HepG2 (cell line): ENCODE results near the gene SIX5. TPM values are rescaled to one million over a fixed set of nuclear protein-coding genes. Genes with fewer than 3 reads are reported as not detected.
A peak's percentile ranks its signal among the peaks of the same experiment; 100 is the strongest.

Experiments used
- AGO1 ChIP-seq: fragments of 200-400 bp; formaldehyde crosslinking; IDR thresholded peaks from 2 replicates; pipeline ENCODE4 v1.6.1; 2017; ENCODE audit warnings: mild to moderate bottlenecking, low read depth, low read length, moderate library complexity; ENCODE audit not compliant: poor library complexity, severe bottlenecking
- ASH2L ChIP-seq: fragments of 300-600, 200-600 bp; sonication (generic); IDR thresholded peaks from 2 replicates; pipeline ENCODE4 v1.7.0; 2017; ENCODE audit warnings: low read depth, mild to moderate bottlenecking, moderate library complexity, mixed read lengths, low read length; ENCODE audit not compliant: insufficient read length
- BRCA1 ChIP-seq: sonication (generic); formaldehyde crosslinking; IDR thresholded peaks from 2 replicates; pipeline ENCODE4 v1.4.0; 2020; ENCODE audit warnings: missing genetic modification reagents
- DNMT1 ChIP-seq: sonication (generic); formaldehyde crosslinking; IDR thresholded peaks from 2 replicates; pipeline ENCODE4 v1.5.1; 2020; ENCODE audit warnings: mild to moderate bottlenecking, missing genetic modification reagents
- ELF3 ChIP-seq: IDR thresholded peaks from 2 replicates; pipeline ENCODE4 v1.6.1; 2016; ENCODE audit warnings: missing genetic modification reagents, missing compliant biosample characterization
- FOXA3 ChIP-seq: IDR thresholded peaks from 2 replicates; pipeline ENCODE4 v1.6.1; 2016; ENCODE audit warnings: missing genetic modification reagents, missing compliant biosample characterization
- GLI4 ChIP-seq: sonication (generic); formaldehyde crosslinking; IDR thresholded peaks from 2 replicates; pipeline ENCODE4 v1.5.1; 2020; ENCODE audit warnings: missing genetic modification reagents, mild to moderate bottlenecking, moderate library complexity, borderline replicate concordance
- KLF16 ChIP-seq, 2 experiments: sonication (generic) in 1 of 2; formaldehyde crosslinking in 1 of 2; IDR thresholded peaks; 2 replicates each; pipeline versions ENCODE4 v1.6.1 to v1.8.0; 2016 to 2023; ENCODE audit warnings: missing genetic modification reagents in 2 of 2, missing compliant biosample characterization in 1 of 2
- NFE2L2 ChIP-seq: fragments of 150-350 bp; IDR thresholded peaks from 2 replicates; pipeline ENCODE4 v1.6.1; 2014; ENCODE audit warnings: low read length
- POLR2AphosphoS2 ChIP-seq: IDR thresholded peaks from 2 replicates; pipeline ENCODE4 v1.6.1; 2011; ENCODE audit warnings: low read depth, low read length, improper control_type of control experiment
- SKI ChIP-seq: fragments of 450-650 bp; IDR thresholded peaks from one replicate; pipeline ENCODE4 v1.6.1; 2018; ENCODE audit warnings: mild to moderate bottlenecking; ENCODE audit not compliant: partially characterized antibody
- TOPORS ChIP-seq: sonication (generic); formaldehyde crosslinking; IDR thresholded peaks from 2 replicates; pipeline ENCODE4 v1.8.0; 2023; ENCODE audit warnings: mild to moderate bottlenecking, missing genetic modification reagents
- ZBTB42 ChIP-seq: sonication (generic); formaldehyde crosslinking; IDR thresholded peaks from 2 replicates; pipeline ENCODE4 v1.5.0; 2020; ENCODE audit warnings: mild to moderate bottlenecking, missing genetic modification reagents
- ZFP36 ChIP-seq: fragments of 150-350 bp; IDR thresholded peaks from 2 replicates; pipeline ENCODE4 v1.6.1; 2018; ENCODE audit warnings: borderline replicate concordance, low read length, low read depth; ENCODE audit not compliant: partially characterized antibody
- ZNF253 ChIP-seq: sonication (generic); formaldehyde crosslinking; IDR thresholded peaks from 2 replicates; pipeline ENCODE4 v1.8.0; 2022; ENCODE audit warnings: mild to moderate bottlenecking, missing genetic modification reagents, borderline replicate concordance
- ZNF430 ChIP-seq: sonication (generic); formaldehyde crosslinking; IDR thresholded peaks from 2 replicates; pipeline ENCODE4 v1.9.0; 2021; ENCODE audit warnings: mild to moderate bottlenecking, missing genetic modification reagents
- ZNF570 ChIP-seq: sonication (generic); formaldehyde crosslinking; IDR thresholded peaks from 2 replicates; pipeline ENCODE4 v1.4.0; 2020; ENCODE audit warnings: mild to moderate bottlenecking, missing genetic modification reagents, borderline replicate concordance
- ZNF816 ChIP-seq: sonication (generic); formaldehyde crosslinking; IDR thresholded peaks from 2 replicates; pipeline ENCODE4 v1.8.0; 2022; ENCODE audit warnings: missing genetic modification reagents, mild to moderate bottlenecking, borderline replicate concordance
- polyA plus RNA-seq, 8 experiments: library from polyadenylated mRNA; depleted of rRNA in 3 of 8; stranded (reverse) in 7 of 8; unstranded in 1 of 8; fragments of >200 nt; fragmentation: Illumina TruSeq in 4 of 8; extraction: Trizol in 4 of 8; gene quantifications; 2 replicates each; pipeline versions ENCODE4 v1.2.1 to v1.2.3, GENCODE V29; 2011 to 2016; ENCODE audit warnings: low read depth in 4 of 8, missing spikeins in 1 of 8, mixed read lengths in 1 of 8; ENCODE audit not compliant: insufficient read depth in 1 of 8
- total RNA-seq, 5 experiments: library from RNA; depleted of rRNA; stranded (reverse); fragments of >200 nt; fragmentation: Illumina TruSeq; extraction: Trizol; gene quantifications; 2 replicates each; pipeline ENCODE4 v1.2.3, GENCODE V29; 2016; ENCODE audit warnings: low read depth in 1 of 5
- TF ChIP-seq, protein P1 (sequence below): sonication (generic); formaldehyde crosslinking; conservative IDR thresholded peaks from 2 replicates; pipeline ENCODE4 v1.4.0; 2020; ENCODE audit warnings: missing genetic modification reagents
- TF ChIP-seq, protein P2 (sequence below): sonication (generic); formaldehyde crosslinking; IDR thresholded peaks from 2 replicates; pipeline ENCODE4 v1.8.0; 2022; ENCODE audit warnings: missing genetic modification reagents, mild to moderate bottlenecking, inconsistent platforms, borderline replicate concordance
- TF ChIP-seq, protein P3 (sequence below): IDR thresholded peaks from 2 replicates; pipeline ENCODE4 v1.6.1; 2016; ENCODE audit warnings: missing biosample characterization, missing genetic modification reagents, low read depth
- TF ChIP-seq, protein P4 (sequence below): sonication (generic); formaldehyde crosslinking; IDR thresholded peaks from 2 replicates; pipeline ENCODE4 v1.4.0; 2020; ENCODE audit warnings: missing genetic modification reagents
- TF ChIP-seq, protein P5 (sequence below): IDR thresholded peaks from 2 replicates; pipeline ENCODE4 v1.6.1; 2016; ENCODE audit warnings: mild to moderate bottlenecking, missing biosample characterization, missing genetic modification reagents

SIX5 gene
- total and polyA plus RNA-seq, 2 of the 13 experiments (the other 11 are each of a cell fraction or from before 2014, with no cell fraction given): 7.7 to 10.5 TPM

GRCh38 chr19:45767881-45768654, 984 bp downstream of the SIX5 start (continued):
- TF ChIP-seq, protein P1, sequence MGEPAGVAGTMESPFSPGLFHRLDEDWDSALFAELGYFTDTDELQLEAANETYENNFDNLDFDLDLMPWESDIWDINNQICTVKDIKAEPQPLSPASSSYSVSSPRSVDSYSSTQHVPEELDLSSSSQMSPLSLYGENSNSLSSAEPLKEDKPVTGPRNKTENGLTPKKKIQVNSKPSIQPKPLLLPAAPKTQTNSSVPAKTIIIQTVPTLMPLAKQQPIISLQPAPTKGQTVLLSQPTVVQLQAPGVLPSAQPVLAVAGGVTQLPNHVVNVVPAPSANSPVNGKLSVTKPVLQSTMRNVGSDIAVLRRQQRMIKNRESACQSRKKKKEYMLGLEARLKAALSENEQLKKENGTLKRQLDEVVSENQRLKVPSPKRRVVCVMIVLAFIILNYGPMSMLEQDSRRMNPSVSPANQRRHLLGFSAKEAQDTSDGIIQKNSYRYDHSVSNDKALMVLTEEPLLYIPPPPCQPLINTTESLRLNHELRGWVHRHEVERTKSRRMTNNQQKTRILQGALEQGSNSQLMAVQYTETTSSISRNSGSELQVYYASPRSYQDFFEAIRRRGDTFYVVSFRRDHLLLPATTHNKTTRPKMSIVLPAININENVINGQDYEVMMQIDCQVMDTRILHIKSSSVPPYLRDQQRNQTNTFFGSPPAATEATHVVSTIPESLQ (CRISPR knock-in tag): no peak
- TF ChIP-seq, protein P2, sequence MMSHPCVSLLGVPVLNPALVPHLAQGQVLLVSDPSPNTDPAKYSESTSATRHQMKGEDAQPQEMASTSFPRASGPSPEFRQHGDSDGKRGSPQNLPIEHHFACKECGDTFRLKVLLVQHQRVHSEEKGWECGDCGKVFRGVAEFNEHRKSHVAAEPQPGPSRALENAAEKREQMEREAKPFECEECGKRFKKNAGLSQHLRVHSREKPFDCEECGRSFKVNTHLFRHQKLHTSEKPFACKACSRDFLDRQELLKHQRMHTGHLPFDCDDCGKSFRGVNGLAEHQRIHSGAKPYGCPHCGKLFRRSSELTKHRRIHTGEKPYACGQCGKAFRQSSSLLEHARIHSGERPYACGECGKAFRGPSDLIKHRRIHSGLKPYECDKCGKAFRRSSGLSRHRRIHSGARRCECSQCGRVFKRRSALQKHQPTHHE (CRISPR knock-in tag): no peak
- TF ChIP-seq POLR2AphosphoS2: no peak
- TF ChIP-seq TOPORS (CRISPR knock-in tag): no peak
- TF ChIP-seq, protein P3, sequence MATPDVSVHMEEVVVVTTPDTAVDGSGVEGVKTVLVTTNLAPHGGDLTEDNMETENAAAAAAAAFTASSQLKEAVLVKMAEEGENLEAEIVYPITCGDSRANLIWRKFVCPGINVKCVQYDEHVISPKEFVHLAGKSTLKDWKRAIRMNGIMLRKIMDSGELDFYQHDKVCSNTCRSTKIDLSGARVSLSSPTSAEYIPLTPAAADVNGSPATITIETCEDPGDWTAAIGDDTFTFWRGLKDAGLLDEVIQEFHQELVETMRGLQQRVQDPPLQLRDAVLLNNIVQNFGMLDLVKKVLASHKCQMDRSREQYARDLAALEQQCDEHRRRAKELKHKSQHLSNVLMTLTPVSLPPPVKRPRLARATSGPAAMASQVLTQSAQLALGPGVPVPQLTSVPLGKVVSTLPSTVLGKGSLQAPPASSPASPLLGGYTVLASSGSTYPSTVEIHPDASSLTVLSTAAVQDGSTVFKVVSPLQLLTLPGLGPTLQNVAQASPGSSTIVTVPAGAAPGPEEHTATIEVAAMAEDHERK (CRISPR knock-in tag): no peak
- no peak for TF ChIP-seq DNMT1 (CRISPR knock-in tag)
- TF ChIP-seq ZNF253 (CRISPR knock-in tag): no peak; the same call in 1 of the 2 replicates
- TF ChIP-seq ZNF570 (CRISPR knock-in tag): no peak
- 0 out of 2 replicates have a peak, but pooled peaks have one; percentile 55 for TF ChIP-seq ZBTB42
- no peak for TF ChIP-seq SKI
- 0 out of 2 replicates have a peak, but pooled peaks have one; percentile 21 for TF ChIP-seq ZNF430 (CRISPR knock-in tag)
- no peak for TF ChIP-seq GLI4 (CRISPR knock-in tag)
- 0 out of 2 replicates have a peak, but pooled peaks have one; percentile 53 for TF ChIP-seq BRCA1 (CRISPR knock-in tag)
- TF ChIP-seq FOXA3: no peak
- no peak; a peak in 1 of 4 replicates for TF ChIP-seq KLF16 (CRISPR knock-in tag; IDR thresholded peaks at IDR 0.05)
- TF ChIP-seq, protein P4, sequence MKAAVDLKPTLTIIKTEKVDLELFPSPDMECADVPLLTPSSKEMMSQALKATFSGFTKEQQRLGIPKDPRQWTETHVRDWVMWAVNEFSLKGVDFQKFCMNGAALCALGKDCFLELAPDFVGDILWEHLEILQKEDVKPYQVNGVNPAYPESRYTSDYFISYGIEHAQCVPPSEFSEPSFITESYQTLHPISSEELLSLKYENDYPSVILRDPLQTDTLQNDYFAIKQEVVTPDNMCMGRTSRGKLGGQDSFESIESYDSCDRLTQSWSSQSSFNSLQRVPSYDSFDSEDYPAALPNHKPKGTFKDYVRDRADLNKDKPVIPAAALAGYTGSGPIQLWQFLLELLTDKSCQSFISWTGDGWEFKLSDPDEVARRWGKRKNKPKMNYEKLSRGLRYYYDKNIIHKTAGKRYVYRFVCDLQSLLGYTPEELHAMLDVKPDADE (CRISPR knock-in tag): no peak; the same call in 1 of the 2 replicates
- TF ChIP-seq, protein P5, sequence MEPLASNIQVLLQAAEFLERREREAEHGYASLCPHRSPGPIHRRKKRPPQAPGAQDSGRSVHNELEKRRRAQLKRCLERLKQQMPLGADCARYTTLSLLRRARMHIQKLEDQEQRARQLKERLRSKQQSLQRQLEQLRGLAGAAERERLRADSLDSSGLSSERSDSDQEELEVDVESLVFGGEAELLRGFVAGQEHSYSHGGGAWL (CRISPR knock-in tag): peak; percentile 58; the same call in 1 of the 2 replicates
- TF ChIP-seq ASH2L: no peak
- 0 out of 2 replicates have a peak, but pooled peaks have one; percentile 45 for TF ChIP-seq ZNF816 (CRISPR knock-in tag)
- no peak for TF ChIP-seq ZFP36
- TF ChIP-seq AGO1: peak; percentile 65
- TF ChIP-seq ELF3 (CRISPR knock-in tag): no peak
- TF ChIP-seq NFE2L2: no peak
